HG03565 (cell line): ENCODE measurements around the gene EHBP1L1.

ENCODE experiments used
- ATAC-seq: cut with Tn5 transposase; IDR thresholded peaks from one replicate; pipeline ENCODE4 v1.9.1; 2021; ENCODE audit warnings: mild to moderate bottlenecking, moderate library complexity; ENCODE audit not compliant: unreplicated experiment

EHBP1L1 gene

GRCh38 chr11:65575568-65576231 lies at the start of gene EHBP1L1:
Gene EHBP1L1 (plus strand): TSS chr11:65576053. CDS start chr11:65576303, 250 bp downstream.
- no peak for ATAC-seq

- no peak for ATAC-seq
Measured at GRCh38 chr11:65526744-65527143, 49.1 kb upstream of the EHBP1L1 start.

- no peak for ATAC-seq
Measured at GRCh38 chr11:65528819-65529350, 47.0 kb upstream of the EHBP1L1 start.

GRCh38 chr11:65529475-65530156 lies 46.2 kb upstream of the EHBP1L1 start:
- ATAC-seq: no peak

- ATAC-seq: no peak
Measured at GRCh38 chr11:65530157-65530496, 45.7 kb upstream of the EHBP1L1 start.

- ATAC-seq: no peak
Measured at GRCh38 chr11:65532388-65533064, 43.3 kb upstream of the EHBP1L1 start.

GRCh38 chr11:65535102-65535501 lies 40.8 kb upstream of the EHBP1L1 start:
- no peak for ATAC-seq

GRCh38 chr11:65536412-65537295 lies 39.2 kb upstream of the EHBP1L1 start:
- ATAC-seq: no peak

GRCh38 chr11:65537296-65537597 lies 38.6 kb upstream of the EHBP1L1 start:
- no peak for ATAC-seq

- no peak for ATAC-seq
Measured at GRCh38 chr11:65537620-65538231, 38.1 kb upstream of the EHBP1L1 start.

- ATAC-seq: no peak
Measured at GRCh38 chr11:65538232-65538914, 37.5 kb upstream of the EHBP1L1 start.

- no peak for ATAC-seq
Measured at GRCh38 chr11:65538915-65539743, 36.7 kb upstream of the EHBP1L1 start.

- peak; percentile 33 for ATAC-seq
Measured at GRCh38 chr11:65539744-65540289, 36.0 kb upstream of the EHBP1L1 start.

- peak; percentile 38 for ATAC-seq
Measured at GRCh38 chr11:65540290-65541092, 35.4 kb upstream of the EHBP1L1 start.

GRCh38 chr11:65541093-65541982 lies 34.5 kb upstream of the EHBP1L1 start:
- ATAC-seq: no peak

- no peak for ATAC-seq
Measured at GRCh38 chr11:65542738-65543390, 33.0 kb upstream of the EHBP1L1 start.

- no peak for ATAC-seq
Measured at GRCh38 chr11:65545853-65546216, 30.0 kb upstream of the EHBP1L1 start.
